Stimulated activated naive CD4-positive, alpha-beta T cell (primary cell): Measurements from ENCODE around the gene HS6ST3.
"Not testable (repeated sequence)": the region's sequence is repeated elsewhere in the genome, so short reads cannot be mapped to it uniquely, and the experiment has no call there.

Source experiments
- DNase-seq, 6 experiments: peaks; one replicate each; lab custom pipeline; 2025; lab: John Stamatoyannopoulos, UW

Gene HS6ST3

GRCh38 chr13:96730676-96731075, 640.8 kb downstream of the HS6ST3 start:
- DNase-seq: no peak

GRCh38 chr13:96734499-96734898, 644.6 kb downstream of the HS6ST3 start:
- no peak for DNase-seq

DNA sequence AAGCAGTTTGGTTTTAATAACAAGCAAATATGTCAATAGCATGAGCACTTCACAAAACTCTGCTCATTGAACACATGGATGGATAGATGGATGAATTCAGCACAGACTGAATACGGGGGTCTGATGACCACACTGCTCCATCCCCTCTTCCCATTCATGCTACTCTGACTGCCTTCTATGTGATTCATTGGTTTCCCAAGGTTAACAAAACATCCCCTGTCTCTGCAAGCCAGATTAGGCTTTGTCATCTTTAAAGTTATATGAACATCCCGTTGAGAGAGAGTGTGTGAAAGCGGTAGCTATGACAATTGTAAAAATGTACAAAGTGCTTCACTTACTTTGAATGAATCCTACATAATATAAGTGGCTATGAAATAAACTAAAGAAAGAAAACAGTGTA, 651.9 kb downstream of the HS6ST3 start:
- no peak for DNase-seq

GRCh38 chr13:96743296-96744089, 653.6 kb downstream of the HS6ST3 start:
- no peak for DNase-seq

DNA sequence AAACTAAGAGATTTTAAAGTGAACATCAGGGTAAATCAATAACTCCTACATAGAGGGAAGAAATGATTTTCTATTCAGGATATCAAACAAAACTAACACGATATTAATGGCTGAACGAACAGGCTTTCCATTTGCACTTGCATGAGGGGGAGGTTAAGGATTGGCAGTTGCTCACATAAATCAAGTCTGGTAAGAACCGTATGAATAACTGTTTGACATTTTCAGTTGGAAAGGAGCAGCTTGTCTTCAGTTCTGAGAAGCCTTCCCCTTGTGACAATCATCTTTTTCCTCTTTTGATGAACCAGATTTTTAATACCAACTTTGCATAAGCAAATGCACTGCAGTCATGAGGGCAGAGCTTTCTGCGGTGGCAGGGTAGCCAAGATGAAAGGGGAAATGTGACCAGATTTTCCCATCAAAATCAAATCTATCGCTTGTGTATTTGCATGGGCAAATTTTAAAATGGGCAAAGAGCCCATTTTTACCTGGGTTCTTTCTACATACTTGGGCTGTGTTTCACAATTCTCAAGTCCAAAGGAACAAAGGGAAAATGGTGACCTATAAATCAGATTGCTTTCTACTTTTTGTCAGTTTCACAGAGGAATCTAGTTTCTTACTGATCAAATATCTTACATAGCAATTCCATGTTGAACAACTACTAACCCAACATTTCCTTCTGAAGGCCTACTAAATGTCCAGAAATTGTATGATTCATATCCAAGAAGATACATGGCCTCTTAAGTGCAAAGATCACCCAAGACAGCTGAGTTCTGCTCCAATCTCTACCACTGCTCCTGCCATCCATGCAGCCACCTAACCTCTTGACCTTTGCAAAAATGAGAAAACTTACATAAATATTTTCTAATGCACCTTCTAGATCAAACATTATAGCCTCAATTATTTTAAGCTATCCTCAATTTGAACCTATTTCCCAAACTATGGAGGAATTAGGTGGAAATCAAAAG, 654.7 kb downstream of the HS6ST3 start:
- no peak for DNase-seq

DNA sequence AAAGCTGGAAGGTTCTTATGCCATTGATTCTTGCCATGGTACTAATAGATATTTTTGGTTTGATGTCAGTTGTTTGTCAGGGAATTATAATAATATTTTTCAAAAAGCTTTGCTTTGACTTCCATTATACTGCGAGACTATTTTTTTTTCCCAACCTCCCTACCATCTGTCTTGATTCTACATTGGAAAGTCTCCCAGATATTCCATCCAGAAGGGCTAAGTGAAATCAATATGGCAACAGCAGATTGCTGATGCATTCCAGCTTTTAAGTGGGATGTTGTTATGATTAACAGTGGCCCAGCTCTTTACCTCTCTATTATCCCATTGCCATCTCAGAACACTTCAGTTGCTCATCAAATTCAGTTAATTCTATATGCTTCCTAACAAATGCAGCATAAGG, 657.0 kb downstream of the HS6ST3 start:
- DNase-seq: no peak

- DNase-seq: no peak
Measured at GRCh38 chr13:96749825-96750224, 659.9 kb downstream of the HS6ST3 start.

GRCh38 chr13:96751089-96751488, 661.2 kb downstream of the HS6ST3 start:
- no peak for DNase-seq

- DNase-seq: no peak
Measured at GRCh38 chr13:96762876-96763275, 673.0 kb downstream of the HS6ST3 start.

GRCh38 chr13:96766306-96766705, 676.4 kb downstream of the HS6ST3 start:
- DNase-seq: no peak

DNA sequence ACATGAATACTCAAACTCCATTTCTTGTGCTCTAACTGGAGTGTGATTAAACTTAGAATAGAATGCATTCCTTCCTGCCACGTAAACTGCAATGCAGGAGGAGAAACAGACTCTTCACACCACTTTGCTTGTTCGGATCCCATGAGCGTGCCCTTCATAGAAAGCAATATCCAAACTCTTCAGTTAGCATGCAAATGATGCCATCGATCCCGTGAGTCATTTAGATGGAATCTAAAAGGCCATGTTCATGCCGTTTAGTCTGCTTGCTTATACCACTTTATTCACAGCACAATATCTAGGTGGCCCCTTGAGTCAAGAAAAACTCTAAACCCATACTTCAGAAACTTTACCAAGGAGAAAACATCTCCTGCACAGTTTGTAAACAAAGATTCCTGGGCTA, 678.6 kb downstream of the HS6ST3 start:
- DNase-seq: no peak

GRCh38 chr13:96769874-96770273, 680.0 kb downstream of the HS6ST3 start:
- no peak for DNase-seq

DNA sequence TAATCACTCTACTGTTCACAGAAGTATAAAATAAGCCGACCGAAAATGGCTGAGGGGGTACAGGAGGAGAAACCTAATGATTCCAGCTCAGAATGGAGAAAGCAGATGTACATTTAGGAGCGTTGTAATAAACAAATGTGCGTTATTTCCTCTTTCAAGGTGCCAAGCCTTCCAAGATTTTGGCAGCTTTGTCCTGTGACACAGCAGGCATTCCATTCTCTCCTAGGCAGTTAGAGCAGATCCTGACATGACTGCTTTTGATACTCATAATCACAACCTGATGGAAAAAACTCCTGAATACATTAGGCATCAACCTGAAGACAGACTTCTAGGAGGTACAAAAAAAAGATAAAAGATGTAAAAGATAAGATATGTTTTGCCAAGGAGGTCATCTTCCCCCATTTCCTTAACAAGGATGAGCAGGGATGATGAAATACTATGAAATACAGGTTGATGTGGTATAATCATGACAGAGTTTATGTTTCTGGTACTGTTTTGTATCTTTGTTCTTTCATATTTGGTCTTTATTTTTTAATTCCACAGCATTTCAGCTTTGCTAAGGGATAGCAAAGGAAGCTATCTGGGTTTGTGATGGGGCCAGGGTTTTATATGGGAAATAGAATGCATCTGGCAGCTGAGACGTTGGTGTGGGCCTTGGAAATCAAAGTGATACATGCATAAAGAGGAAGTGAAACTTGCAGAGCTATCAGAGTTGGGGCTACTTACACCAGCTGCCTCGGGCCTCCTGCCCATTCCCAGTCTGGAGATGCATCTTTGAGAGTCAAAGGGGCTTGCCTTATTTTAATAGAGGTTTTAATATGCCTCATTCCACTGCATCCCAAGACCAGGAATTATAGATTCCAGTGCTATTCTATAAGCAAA, 681.8 kb downstream of the HS6ST3 start:
- no peak for DNase-seq

DNA sequence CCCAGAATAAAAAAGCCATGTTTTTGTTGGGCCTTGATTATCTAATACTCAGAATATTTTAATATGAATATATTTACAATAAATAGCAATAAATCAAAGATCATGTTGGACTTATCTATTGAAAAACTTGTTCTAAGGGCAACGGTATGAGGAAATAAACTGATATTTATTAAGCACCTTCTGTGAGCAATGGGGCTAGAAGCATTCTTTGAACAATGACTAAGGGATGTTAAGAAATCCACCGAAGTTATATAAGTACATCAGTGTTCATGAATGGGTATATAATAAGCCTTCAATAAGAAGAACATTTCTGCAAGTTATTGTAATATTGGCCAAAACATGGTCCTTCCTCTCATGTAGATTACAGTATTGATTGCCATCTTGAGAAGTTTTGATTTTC, 682.5 kb downstream of the HS6ST3 start:
- no peak for DNase-seq

DNA sequence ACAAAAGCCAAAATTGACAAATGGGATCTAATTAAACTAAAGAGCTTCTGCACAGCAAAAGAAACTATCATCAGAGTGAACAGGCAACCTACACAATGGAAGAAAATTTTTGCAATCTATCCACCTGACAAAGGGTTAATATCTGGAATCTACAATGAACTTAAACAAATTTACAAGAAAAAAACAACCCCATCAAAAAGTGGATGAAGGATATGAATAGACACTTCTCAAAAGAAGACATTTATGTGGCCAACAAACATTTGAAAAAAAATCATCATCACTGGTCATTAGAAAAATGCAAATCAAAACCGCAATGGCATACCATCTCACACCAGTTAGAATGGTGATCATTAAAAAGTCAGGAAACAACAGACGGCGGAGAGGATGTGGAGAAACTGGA, 688.4 kb downstream of the HS6ST3 start:
- DNase-seq: not testable (repeated sequence)

GRCh38 chr13:96779691-96780090, 689.8 kb downstream of the HS6ST3 start:
- DNase-seq: no peak

GRCh38 chr13:96780105-96780504, 690.2 kb downstream of the HS6ST3 start:
- DNase-seq: no peak

GRCh38 chr13:96781141-96781540, 691.2 kb downstream of the HS6ST3 start:
- DNase-seq: no peak

DNA sequence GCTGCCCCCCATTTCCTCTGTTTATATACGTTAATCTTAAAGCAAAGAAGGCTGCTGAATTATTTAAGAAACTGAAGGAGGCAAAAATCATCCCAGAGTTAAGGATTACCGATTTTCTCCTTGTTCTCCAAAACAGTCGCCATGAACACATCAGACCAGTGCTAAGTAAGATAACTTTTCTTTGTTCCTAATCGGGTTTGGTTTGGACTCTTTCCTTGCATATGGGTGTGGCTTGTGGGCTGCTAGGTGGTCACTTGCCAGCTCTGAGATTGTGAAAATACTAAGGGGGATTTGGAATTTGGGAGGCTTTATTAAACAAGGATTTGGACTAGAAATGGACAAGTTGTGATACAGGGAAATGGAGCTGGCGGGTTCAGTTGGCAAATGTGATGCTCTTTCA, 692.3 kb downstream of the HS6ST3 start:
- no peak for DNase-seq

GRCh38 chr13:96783057-96783456, 693.1 kb downstream of the HS6ST3 start:
- no peak for DNase-seq

DNA sequence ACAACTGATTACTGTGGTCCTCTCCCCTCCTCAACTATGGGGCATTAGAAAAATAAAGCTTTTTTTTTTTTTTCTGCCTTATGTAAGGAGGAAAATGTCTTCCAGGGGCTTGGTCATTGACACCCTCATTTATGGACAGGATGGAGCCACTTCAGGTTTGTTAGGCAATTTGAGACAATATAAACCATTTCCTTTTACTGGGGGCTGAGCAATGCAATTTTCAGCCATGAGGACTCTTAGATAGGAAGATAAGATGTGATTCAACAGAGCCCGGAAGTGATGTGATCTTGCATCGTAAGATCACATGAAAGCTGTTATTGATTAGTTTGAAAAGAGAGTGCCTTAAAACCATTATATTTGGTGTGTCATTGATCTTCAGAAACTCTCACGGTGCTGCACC, 693.6 kb downstream of the HS6ST3 start:
- no peak for DNase-seq

DNA sequence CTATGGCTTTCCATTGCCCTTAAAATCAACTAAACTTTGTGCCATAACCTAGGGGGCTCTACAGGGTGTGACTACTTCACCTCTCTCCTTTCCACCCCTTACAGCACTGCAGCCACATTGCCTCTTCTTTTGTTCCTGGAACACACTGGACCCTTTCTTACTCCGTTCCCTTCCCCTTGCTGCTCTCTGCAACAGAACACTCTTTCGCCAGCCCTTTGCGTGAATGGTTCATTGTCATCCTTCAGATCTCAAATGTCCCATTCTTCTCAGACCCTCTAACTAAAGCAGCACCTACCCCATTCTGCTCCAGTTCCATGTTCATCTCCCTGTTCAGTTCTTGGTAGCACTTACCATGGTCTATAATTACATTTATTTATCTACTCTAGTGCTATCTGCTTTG, 696.1 kb downstream of the HS6ST3 start:
- DNase-seq: no peak
